GM23248 (cell line): ENCODE results near the gene GJA3.

Source experiments
- EZH2 ChIP-seq: fragments of 200-600 bp; sonication (generic); IDR thresholded peaks from 2 replicates; pipeline ENCODE4 v1.6.1; 2018; ENCODE audit warnings: antibody characterized with exemption, mild to moderate bottlenecking; ENCODE audit not compliant: insufficient read depth, poor library complexity, severe bottlenecking
- EZH2phosphoT487 ChIP-seq: fragments of 200-600 bp; sonication (generic); IDR thresholded peaks from 2 replicates; pipeline ENCODE4 v1.6.1; 2018; ENCODE audit warnings: antibody characterized with exemption, moderate library complexity, mild to moderate bottlenecking, low read depth; ENCODE audit not compliant: insufficient read depth

GRCh38 chr13:20116213-20116612, 44.6 kb downstream of the GJA3 start:
- TF ChIP-seq EZH2phosphoT487, result no peak
- no peak for TF ChIP-seq EZH2
